B cell (primary cell): ENCODE data around the gene RABL6.

Source experiments
- EZH2 ChIP-seq: IDR thresholded peaks from 2 replicates; pipeline ENCODE4 v1.6.1; 2012; ENCODE audit warnings: borderline replicate concordance, low read depth, mild to moderate bottlenecking, moderate library complexity, low read length; ENCODE audit not compliant: insufficient read depth, poor library complexity, severe bottlenecking
- TF ChIP-seq, protein P1 (sequence below): fragments of 200-600 bp; IDR thresholded peaks from one replicate; pipeline ENCODE4 v1.8.0; 2022; ENCODE audit warnings: antibody characterized with exemption, mild to moderate bottlenecking

DNA sequence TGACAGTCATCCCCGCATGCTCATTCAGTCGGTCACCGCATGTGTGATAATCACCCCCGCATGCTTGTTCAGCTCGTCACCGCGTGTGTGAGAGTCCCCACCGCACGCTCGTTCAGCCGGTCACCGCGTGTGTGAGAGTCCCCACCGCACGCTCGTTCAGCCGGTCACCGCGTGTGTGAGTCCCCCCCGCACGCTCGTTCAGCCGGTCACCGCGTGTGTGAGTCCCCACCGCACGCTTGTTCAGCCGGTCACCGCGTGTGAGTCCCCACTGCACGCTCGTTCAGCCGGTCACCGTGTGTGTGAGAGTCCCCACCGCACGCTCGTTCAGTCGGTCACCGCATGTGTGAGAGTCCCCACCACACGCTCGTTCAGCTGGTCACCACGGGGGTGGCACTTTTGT, 82.1 kb downstream of the RABL6 start:
- TF ChIP-seq, protein P1, sequence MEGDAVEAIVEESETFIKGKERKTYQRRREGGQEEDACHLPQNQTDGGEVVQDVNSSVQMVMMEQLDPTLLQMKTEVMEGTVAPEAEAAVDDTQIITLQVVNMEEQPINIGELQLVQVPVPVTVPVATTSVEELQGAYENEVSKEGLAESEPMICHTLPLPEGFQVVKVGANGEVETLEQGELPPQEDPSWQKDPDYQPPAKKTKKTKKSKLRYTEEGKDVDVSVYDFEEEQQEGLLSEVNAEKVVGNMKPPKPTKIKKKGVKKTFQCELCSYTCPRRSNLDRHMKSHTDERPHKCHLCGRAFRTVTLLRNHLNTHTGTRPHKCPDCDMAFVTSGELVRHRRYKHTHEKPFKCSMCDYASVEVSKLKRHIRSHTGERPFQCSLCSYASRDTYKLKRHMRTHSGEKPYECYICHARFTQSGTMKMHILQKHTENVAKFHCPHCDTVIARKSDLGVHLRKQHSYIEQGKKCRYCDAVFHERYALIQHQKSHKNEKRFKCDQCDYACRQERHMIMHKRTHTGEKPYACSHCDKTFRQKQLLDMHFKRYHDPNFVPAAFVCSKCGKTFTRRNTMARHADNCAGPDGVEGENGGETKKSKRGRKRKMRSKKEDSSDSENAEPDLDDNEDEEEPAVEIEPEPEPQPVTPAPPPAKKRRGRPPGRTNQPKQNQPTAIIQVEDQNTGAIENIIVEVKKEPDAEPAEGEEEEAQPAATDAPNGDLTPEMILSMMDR: no peak
- no peak for TF ChIP-seq EZH2
